HG02973 (cell line): Measurements from ENCODE around the gene PTPN7.
"Not testable (repeated sequence)": the region's sequence is repeated elsewhere in the genome, so short reads cannot be mapped to it uniquely, and the experiment has no call there.

ENCODE experiments used
- ATAC-seq: cut with Tn5 transposase; IDR thresholded peaks from one replicate; pipeline ENCODE4 v1.9.1; 2021; ENCODE audit warnings: moderate library complexity; ENCODE audit not compliant: unreplicated experiment

Gene PTPN7

DNA sequence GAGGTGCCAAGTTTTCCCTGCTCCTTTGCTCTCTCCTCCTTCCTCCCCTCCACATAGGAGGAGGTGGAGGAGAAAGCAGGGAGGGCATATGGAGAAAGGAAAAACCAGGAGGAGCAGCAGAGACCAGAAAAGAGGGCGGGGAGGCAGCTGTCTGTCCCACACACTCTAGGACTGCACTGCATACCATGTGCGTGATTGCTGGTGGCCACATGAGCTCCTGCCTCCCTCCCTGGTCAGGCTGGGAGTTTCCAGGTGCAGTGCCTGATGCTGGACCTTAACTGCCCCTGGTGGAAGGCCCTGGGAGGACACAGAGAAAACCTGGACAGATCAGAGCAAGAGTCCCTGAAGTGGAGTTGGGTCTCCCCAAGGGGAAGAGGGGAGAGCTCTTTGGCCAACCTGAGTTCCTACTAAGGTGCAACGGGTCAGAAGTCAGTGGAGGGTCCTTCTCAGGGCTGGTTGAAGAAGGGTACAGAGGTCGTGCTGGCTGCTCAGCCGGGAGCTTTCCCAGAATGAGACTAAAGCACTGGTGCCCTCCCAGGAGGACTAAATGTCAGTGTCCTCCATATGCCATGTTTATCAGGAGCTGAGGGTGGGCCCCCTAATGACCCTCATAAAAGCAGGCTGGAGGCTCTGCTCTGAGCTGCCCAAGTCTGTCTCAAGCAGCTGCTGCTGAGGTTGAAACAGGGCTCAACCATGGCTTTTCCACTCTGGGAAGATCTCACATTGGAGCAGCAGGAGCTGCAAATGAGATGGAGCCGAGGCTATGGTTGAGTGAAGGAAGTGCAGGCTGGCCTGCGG, 29.7 kb upstream of the PTPN7 start:
- ATAC-seq, result no peak

- ATAC-seq, result no peak
Measured at GRCh38 chr1:202189001-202189790, 28.8 kb upstream of the PTPN7 start.

DNA sequence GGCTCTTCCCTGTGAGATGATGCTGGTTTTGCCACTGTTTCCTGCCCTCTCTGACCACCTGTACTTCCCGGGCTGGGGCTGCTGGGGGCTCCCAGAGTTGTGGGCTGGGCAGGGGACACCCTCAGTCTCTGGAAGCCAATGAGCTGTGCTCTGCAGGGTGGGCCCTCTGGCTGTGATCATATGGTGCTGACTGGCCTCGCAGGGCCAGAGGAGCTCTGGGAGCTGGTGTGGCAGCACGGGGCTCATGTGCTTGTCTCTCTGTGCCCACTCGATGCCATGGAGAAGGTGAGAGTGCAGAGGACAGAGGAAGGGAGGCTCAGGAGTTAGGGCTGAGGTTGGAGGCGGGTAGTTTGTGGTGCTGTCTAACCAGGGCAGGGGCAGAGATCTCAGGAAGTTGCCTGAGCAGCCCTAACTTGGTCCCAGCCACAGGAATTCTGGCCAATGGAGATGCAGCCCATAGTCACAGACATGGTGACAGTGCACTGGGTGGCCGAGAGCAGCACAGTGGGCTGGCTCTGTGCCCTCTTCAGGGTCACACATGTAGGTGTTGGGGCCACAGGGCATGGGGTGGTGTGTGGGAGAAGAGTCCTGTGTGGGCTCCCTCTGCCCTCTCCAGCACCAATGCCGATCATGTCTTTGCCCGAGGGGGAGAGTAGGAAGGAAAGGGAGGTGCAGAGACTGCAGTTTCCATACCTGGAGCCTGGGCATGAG, 27.4 kb upstream of the PTPN7 start:
- ATAC-seq, result no peak

- no peak for ATAC-seq
Measured at GRCh38 chr1:202187041-202187671, 26.8 kb upstream of the PTPN7 start.

DNA sequence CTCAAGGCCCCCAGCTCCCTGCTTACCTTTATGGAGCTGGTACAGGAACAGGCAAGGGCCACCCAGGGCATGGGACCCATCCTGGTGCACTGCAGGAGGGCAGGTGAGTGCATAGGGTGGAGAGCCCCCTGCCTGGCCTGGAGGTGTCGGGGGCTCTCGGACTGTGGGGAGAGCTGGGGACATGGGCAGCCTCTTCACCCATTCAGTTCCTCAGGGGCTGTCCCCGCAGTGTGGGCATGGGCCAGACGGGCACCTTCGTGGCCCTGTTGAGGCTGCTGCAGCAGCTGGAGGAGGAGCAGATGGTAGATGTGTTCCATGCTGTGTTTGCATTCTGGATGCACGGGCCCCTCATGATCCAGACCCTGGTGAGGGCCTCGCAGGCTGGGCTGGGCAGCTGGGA, 25.9 kb upstream of the PTPN7 start:
- no peak for ATAC-seq

DNA sequence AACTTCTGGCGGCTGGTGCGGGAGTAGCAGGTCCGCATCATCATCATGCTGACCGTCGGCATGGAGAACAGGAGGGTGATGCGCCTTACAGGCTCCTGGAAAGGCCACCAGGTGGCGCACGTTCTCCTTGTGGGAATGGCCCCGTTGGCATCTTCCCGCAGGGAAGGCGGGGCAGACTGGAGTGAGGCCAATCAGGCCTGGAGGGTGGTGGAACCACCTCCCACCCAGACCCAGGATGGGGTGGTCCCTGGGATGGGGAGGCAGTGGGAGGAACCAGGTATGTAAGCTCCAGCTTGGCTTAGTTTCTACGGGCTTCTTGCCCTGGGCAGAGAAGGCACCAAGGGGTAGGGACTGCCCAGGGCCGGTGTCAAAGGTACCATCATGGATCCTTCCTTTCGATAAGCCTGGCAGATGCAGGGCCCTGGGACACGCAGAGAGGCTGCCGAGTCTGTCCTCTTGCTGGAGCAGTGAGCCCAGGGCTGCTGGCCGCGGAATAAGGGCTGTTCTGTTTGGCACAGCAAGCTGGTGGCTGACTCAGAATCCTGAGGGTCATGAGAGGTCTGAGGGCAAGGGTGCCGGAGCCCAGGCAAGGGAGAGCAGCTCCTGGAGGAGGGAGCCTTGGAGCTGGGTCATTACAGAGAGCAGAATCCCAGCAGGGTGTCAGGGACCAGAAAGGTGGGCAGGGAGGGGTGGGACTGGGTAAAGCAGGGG, 24.5 kb upstream of the PTPN7 start:
- no peak for ATAC-seq

- ATAC-seq, result no peak
Measured at GRCh38 chr1:202182040-202182877, 21.9 kb upstream of the PTPN7 start.

GRCh38 chr1:202181586-202181985, 21.2 kb upstream of the PTPN7 start:
- no peak for ATAC-seq

GRCh38 chr1:202180751-202181139, 20.3 kb upstream of the PTPN7 start:
- not testable (repeated sequence) for ATAC-seq

DNA sequence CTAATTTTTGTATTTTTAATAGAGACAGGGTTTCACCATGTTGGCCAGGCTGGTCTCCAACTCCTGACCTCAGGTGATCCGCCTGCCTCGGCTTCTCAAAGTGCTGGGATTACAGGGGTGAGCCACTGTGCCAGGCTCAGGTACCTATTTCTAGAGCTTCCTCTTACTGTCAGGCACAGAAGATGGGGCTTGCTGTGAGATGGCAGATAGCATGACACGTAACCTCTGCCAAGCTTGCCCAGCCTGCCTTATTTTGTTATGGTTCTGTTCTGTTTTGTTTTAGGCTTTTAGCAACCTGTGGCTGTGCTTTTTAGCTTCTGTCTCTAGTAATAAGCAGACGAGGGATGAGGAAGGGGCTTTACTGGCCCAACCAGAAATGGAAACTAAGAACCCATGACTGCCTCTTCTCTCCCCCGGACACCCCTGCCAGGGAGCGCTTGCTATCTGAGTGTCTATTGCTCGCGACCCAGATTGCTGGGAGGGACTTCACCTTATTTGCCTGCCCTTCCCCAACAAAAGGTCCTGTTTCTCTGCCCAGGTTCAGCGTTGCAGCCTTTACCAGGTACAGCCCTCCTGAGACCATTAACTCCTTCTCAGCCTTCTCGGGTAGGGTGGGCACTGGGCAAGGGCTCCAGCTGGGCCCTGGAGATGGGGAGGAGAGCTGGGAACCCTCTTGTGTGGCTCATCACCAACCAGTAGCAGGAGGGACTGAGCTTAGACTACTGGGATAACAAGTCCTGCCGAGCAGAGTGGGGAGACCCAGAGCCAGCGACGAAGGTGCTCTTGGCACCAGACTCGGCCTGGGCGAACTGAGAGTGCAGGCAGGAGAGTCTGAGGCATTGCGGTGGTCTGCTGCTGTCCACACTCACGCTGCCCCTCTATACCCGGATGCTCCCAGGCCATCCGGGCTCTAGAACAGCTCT, 19.7 kb upstream of the PTPN7 start:
- no peak for ATAC-seq

DNA sequence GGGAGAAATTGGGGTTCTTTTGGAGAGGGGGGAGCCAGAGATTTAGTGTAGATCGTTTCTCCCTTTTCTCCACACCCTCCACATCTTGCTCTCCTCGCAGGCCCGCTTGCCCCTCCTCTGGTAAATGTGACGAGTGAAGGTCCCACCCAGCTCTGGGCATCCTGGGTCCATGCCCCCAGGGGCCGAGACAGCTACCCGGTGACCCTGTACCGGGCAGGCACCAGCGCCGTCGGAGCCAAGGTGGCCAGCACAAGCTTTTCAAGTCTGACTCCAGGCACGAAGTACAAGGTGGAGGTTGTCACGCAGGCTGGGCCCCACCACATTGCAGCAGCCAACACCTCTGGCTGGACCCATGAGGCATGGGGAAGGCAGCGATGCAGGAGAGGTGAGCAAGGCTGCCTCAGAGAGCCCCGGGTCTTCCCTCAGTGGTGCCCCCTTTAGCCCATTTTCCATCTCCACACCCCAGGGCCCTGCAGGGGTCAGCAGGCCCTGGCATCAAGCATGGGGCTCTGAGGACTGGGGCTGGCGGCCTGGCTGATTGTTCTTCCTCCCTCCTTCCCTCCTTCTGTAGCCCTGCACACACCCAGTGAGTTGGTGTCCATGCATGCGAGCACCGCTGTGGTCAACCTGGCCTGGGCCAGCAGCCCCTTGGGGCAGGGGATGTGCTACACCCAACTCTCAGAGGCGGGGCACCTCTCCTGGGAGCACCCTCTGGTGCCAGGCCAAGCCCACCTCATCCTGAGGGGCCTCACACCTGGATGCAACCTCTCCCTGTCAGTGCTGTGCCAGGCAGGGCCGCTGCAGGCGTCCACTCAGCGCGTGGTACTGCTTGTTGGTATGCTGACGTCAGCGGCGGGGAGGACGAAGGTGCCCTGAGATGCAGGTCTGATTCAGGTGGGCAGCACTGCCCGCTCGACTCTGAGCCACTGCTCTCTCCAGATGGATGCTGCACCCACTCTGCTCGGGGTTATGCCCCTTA, 16.8 kb upstream of the PTPN7 start:
- ATAC-seq, result no peak

GRCh38 chr1:202173993-202174392, 13.6 kb upstream of the PTPN7 start:
- no peak for ATAC-seq

- ATAC-seq, result no peak
Measured at GRCh38 chr1:202172015-202172355, 11.6 kb upstream of the PTPN7 start.

- no peak for ATAC-seq
Measured at GRCh38 chr1:202171292-202172014, 11.1 kb upstream of the PTPN7 start.

- ATAC-seq, result no peak
Measured at GRCh38 chr1:202170726-202171125, 10.3 kb upstream of the PTPN7 start.

- no peak for ATAC-seq
Measured at GRCh38 chr1:202168861-202169260, 8.5 kb upstream of the PTPN7 start.
